CD1c-positive myeloid dendritic cell (primary cell): Measurements from ENCODE around the gene SLAMF9.
A peak's percentile ranks its signal among the peaks of the same experiment; 100 is the strongest.

ENCODE experiments used
- DNase-seq: peaks from one replicate; pipeline ENCODE4 v3.0.0-alpha.2; 2016; ENCODE audit errors: extremely low spot score

SLAMF9 gene

GRCh38 chr1:159933347-159933746 lies 20.7 kb downstream of the SLAMF9 start:
- DNase-seq: no peak

GRCh38 chr1:159932296-159933285 lies 21.4 kb downstream of the SLAMF9 start:
- no peak for DNase-seq

DNA sequence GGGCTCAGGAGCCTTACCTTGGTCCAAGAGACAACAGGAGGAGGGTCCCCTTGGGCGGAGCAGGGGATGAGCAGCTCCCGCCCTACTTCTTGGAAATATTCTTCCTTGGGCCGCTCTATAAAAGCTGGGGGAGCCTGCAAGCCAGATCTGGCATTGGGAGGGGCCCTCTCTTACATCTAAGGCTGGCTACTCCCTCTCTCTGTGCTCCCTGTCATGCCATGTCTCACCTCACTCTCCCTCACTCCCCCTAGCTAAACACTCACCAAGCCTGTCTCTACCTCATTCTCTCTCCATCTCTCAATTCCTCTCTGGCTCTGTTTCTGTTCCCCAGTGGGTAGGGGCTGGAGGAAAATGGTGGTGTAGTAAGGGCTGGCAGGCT lies 22.3 kb downstream of the SLAMF9 start:
- no peak for DNase-seq

DNA sequence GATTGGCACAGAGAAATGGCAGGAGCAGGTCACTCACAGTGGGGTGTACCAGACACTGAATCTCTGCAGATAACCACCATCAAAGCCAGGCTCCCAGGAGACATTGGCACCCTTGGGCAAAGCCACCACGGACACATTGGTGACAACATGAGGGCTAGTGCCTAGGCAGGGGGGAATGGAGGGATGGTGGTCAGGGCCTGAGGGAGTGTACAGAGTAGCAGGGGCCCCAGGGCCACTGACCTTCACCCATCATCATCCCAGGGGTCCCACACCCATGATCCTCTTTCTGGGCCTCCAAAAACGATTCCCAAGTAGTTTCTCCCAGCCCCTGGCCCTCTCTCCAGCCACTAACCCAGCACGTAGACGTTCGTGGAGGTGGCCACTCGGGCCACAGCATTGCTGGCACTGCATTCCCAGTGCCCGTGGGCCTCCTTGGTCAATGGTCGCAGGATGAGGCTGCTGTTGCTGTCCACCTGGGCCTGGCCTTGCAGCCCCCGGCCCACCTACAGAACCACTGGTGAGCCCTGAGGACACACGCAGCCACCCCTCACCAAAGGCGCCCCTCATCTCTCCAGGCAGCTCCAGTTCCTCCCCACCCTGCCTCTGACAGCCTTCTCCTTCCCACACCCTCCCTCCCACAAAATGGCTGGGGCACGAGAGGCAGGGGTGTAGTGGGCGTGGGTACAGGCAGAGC lies 22.8 kb downstream of the SLAMF9 start:
- no peak for DNase-seq

DNA sequence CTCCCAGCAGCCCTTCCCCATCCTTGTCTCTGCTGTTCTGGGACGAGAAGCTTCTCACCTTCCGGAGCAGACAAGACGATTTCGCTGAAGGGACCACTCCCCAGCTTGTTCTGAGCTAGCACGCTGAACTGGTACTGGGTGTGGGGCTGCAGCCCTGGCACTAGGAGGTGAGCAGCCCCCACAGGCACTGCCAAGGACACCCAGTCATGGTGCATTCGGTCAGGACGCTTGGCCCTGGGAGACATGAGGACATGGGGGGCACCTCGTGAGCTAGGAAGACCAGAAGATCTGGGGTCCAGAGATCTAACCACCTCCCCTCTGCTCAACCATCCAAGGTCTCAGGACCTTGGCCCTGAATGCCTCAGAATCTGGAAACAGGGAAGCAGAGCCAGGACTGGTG lies 23.4 kb downstream of the SLAMF9 start:
- no peak for DNase-seq

GRCh38 chr1:159930216-159930615 lies 23.8 kb downstream of the SLAMF9 start:
- DNase-seq: no peak

DNA sequence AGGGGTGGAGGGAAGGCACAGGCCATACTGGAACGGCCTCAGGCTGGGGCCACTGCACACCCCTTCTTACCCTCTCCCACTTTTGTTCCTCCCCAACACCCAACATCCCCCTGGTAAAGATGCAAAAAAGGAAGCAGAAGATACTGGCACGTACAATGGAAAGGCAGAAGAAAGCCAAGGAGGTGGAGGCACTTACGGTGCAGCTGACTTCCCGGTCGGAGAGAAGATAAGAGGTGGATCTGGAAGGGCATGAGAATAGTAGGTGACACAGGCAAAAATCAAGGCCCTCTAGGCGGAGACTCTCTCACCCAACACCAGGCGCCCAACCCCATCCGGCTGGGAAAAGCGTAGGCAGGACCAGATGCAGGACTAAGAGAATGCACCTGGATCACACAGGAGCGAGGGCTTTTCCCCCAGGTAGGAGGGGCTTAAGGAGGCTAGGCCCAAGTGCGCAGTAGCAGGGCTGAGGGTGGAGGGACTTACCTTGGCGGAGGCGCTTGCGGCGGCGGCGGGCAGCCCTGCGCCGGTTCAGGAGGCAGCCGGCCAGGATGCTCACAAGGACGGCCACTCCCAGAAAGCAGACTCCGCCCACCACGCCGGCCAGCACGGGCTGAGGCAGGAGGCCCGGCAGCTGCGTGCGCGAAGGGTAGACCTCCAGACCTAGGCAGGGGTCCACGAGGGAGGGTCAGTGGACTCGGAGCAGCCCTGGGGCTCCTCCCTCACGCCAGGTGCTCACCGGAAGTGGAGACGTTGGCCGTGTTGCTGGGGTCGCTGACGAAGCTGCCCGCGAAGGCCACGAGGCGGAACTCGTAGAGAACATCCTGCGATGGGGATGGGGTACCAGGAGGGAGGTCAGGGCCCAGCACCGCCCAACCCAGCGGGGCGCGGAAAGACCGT lies 24.6 kb downstream of the SLAMF9 start:
- no peak for DNase-seq

DNA sequence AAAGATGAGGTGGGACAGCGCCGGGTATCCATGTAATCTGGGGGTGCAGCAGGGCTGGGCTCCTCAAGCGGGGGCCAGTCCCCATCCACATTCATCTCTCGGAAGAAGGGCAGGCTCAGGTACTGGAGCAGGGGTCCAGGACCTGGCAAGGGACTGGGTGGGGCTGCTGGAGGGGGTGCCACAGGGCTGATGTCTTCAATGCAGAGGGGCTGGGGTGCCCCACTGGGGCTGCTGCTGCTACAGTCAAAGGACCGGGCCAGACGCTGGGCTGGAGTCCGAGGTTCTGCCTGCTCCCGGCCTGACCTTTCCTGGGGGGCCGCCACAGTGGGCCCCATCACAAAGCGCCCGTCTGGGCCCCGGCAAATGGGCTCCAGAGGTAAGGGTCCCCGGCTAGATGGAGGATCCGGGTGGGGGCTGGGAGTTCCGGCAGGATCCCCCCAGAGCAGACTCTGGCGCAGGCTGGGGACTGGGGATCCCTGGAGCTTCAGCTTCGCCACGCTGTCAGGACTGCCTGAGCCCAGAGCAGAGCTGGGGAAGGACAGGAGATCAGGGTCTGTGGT lies 25.5 kb downstream of the SLAMF9 start:
- no peak for DNase-seq

DNA sequence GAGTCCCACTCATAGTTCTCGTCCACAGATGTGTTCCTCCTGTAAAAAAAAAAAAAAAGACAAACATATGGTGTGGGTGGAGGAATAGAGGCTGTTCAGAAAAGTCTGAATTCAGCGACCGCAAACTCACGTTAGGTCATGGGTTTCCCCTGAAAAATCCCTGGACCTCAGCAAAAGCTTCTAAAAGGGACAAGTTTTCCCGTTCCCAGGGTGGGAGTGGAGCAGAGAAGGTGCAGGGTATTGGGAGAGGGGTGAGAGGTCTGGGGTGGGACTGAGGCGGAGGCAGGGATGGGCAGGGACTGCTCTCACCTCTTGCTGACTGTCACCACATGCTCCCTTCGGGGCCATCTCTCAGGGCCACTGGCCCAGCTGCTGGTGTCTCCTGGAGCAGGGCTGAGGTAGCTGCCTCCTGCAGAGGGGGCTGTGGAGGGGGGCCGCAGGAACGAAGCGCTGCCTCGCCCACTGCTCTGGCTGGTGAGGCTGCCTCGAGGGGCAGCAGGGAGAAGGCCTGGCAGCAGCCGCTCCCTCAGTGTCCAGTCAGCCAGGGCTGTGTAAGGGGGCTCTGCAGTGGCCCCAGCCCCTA lies 26.1 kb downstream of the SLAMF9 start:
- DNase-seq: no peak

- no peak for DNase-seq
These were observed 26.7 kb downstream of the SLAMF9 start for GRCh38 chr1:159927211-159927848.

DNA sequence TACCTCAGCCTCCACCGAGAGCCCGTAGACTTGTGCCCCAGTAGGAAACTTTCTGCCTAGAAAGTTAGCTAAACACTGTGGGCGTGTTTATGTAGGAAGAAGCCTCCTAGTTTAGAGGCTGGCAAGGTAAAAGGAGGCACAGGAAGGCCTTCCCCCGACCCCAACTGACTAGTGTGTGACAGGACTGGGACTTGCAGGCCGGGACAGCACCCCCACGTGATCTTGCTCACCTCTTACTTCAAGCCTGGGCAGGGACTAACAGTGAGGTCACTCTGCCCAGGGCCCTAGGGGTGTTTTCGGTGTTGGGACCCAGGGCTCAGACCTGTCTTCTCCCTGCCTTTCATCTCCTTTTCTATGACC lies 28.3 kb downstream of the SLAMF9 start:
- no peak for DNase-seq

DNA sequence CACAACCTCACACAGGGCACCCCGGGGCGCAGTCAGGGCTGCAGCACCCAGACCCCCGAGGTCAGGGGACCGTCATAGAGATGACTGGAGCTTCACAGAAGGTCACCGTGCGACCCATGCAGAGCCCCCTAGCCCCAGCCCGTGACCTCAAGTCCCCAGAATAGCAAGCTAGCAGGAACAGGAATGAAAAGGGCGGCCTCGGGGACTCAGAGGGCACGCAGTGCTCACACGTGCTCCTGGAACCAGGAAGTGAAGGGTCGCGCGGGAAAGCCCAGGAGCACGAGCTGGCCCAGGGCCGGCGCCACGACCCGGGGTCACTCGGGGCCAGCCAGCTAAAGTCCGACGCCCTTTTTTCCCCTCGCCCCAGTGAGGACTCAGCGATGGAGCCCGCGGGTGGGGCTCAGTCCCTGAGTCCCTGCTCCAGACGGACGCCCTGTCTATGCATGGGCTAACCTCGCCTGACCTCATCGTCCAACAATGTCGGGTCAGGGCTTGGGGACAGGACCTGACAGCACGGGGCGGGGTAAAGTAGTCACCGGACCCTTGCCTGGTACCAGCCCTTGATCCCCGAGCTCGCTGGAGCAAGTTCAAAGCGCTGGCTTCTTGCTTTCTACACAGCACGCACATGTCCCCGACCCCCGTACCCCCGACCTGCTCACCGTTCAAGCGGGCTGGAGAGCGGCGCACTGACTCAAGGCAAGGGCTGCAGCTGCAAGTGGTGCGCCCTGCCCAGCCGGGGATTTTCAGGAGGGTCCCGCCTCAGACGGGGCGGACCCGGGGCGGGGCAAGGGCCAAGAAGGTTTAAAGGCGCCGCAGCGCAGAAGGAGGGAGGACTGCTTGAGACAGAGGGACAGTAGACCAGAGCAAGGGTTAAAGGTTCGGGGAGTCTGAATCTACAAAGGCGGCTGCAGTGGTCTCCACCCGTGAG lies 29.0 kb downstream of the SLAMF9 start, which contains the start of gene TAGLN2:
TSS of gene TAGLN2 (minus strand) at position 717 of the 928 bp plus-strand sequence. CDS start 4,998 bp downstream, outside the sequence.
- peak; percentile 89 for DNase-seq

DNA sequence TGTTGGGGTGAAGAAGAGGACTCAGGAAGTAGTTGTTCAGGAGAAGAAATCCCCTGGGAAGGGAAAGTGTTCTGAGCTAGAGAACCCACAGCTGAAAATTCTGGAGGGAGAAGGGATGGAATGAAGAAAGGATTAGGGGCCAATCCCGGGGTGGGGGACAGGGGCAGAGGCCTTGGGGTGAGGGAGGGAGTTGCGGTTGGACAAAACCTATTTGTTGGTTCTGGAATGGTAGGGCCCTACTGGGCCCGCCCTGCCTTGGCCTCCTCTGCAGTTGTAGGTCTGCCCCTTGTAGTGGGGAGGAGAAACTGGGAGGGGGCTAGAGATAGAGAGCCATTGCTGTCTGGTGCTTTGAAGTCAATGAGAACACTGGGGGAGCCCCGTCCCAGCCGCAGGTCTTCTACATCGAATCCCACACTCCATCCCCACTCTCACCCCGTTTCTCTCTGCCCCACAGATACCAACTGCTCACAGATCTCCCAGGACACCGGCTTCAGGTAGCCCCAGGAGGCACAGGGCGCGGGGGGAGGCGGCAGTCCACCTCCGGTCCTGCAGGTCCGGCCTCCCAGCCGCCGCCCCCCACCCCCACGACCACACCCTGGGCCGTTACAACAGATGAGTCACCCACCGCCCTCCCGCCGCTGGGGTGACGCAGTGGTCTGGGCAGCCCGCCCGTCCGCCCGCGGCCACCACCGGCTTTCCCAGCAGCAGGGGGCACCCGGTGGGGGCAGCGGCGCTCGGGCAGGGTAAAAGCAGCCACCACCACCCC lies 29.8 kb downstream of the SLAMF9 start:
- DNase-seq: peak; percentile 90

DNA sequence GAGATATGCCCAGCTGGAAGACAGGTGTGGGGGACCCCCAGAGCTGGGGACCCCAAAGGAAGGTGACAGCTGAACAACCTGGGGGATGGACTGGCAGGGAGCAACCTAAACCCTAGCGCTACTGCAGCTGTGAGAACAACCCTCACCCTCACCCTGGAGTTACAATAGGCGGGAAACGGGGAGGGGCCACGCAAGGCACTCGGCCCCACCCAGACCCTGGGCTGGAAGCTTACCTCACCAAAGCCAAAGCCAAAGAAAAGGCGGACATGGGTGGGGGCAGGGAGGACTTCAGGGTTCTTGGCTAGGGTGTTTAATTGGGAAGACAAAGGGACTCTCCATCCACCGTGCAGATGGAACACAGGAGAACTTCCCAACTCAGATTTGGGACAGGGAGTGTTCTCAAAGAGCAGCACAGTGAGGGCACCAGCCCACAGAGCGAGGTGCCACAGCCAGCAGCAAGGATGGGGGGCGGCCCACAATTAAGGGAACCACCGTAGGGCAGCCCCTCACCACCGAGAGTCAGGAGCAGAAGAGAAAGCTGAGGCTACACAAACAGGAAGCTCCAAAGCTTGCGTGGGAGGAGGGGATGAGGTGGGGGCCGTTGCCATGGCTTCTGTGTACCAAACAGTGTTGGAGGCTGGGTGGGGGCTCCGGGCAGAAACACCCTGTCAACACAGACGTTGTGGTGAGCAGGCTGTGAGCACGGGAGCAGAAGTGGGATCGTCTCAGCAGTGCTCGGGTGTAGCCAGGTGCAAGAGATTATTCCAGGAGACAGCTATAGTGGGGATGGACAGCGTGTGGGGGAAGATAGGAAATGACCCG lies 30.6 kb downstream of the SLAMF9 start:
- peak; percentile 99 for DNase-seq

DNA sequence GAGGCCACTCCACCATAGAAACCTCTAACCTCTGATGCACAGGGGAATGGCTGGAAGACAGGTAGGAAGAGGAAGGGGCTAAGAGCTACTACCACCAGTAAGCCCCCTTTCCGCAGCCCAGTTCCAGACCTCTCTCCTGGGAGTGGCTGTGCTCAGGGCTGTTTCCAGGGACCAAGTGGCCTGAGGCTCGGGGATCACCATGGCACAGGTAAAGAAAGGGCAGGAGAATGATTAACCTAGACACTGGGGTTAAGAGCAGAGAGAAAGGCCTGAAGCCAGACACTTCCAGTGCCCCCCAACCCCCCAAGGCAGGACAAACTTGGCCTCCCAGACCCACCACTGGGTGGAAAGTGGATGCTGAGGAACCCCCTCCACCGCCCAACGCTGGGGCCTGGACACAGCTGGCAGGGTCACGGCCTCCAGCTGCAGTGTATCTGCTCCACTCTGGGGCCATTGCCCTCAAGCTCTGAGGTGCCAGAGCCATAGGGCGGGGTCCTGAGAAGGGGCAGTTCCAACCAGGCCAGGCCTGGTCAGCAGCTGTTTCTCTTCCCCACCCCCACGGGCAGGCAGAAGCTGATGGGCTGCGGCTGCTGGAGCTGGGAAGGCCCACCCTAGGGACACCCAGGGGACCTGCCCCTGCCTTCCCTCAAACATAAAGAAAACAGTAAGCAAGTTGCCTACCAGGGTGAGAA lies 31.4 kb downstream of the SLAMF9 start:
- peak; percentile 18 for DNase-seq

DNA sequence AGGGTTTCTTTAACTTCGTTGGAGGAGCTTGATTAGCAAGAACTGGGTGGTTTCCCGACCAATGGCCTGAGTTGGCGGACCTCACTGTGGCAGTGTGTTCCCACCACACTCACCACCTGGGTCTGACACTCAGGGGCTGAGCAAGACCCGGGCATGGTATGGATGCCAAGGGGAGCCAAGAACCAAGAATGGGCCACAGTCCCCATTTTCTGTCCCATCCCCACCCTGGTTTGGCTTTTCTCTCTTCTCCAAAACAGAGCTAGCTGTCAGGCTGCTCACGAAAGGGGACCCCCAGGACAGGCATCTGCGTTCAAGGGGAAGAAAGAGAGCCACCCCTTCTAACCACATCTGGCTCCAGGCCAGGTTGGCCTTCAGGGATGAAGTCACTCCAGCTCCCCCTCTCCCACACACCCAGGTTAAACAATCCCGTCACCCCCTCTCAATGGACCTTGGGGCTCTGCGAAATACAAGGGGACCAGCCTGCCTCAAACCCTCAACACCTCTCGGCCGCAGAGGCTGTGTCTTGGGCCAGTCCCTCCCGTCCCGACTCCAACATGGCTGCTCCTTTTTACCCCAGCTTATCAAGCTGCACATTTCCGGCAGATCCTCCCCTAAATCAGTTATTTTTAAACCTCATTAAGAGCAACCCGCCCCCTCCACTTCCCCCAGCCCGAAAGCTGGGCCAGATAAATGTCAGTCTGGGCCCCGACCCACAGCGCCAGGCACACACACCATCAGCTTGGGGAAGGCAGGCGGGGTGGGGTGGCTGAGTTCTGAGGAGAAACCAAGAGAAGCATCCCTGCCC lies 32.1 kb downstream of the SLAMF9 start:
- peak; percentile 64 for DNase-seq
